Measurements from ENCODE around the gene CEBPB.
"Not testable (repeated sequence)": the region's sequence is repeated elsewhere in the genome, so short reads cannot be mapped to it uniquely, and the experiment has no call there.

The CEBPB gene

GRCh38 chr20:50200482-50201104 is 10.0 kb downstream of the CEBPB start:
- no peaks in the 10 kb centered on the region for H3K36me3 ChIP-seq (ENCODE audit: control insufficient read depth, insufficient read depth, low read length)
- H3K27me3 ChIP-seq (ENCODE audit: control insufficient read depth, insufficient read depth, low read length), result no peaks in the 10 kb centered on the region
- peaks cover 4% of the 10 kb centered on the region; the same call in 1 of the 2 replicates for H3K4me1 ChIP-seq (ENCODE audit: control insufficient read depth, insufficient read depth, low read length)
- DNase-seq (ENCODE audit: low read depth, low spot score), result no peak
- WGBS (ENCODE audit: insufficient coverage, insufficient read length), result no CpG with 5 or more reads among the region's 6 CpGs
- H3K9me3 ChIP-seq (ENCODE audit: control insufficient read depth, insufficient read depth, low read length), result no peaks in the 10 kb centered on the region
- H3K4me3 ChIP-seq (ENCODE audit: low read length), result no peak overlapping the region
- H3K27ac ChIP-seq (ENCODE audit: low read length), result no peak overlapping the region

- H3K27ac ChIP-seq (ENCODE audit: low read length); H3K27me3 ChIP-seq (ENCODE audit: control insufficient read depth, insufficient read depth, low read length); H3K36me3 ChIP-seq (ENCODE audit: control insufficient read depth, insufficient read depth, low read length); H3K9me3 ChIP-seq (ENCODE audit: control insufficient read depth, insufficient read depth, low read length); H3K4me3 ChIP-seq (ENCODE audit: low read length); DNase-seq (ENCODE audit: low read depth, low spot score); H3K4me1 ChIP-seq (ENCODE audit: control insufficient read depth, insufficient read depth, low read length): not testable (repeated sequence)
- no CpG with 5 or more reads among the region's 7 CpGs for WGBS (ENCODE audit: insufficient coverage, insufficient read length)
Measured at GRCh38 chr20:50201710-50202109, 11.1 kb downstream of the CEBPB start.

GRCh38 chr20:50202677-50203076 is 12.0 kb downstream of the CEBPB start:
- WGBS (ENCODE audit: insufficient coverage, insufficient read length), result no CpG with 5 or more reads among the region's 5 CpGs
- Histone ChIP-seq H3K4me1 (ENCODE audit: control insufficient read depth, insufficient read depth, low read length) (peaks cover 4% of the 10 kb centered on the region; the same call in 1 of the 2 replicates), H3K4me3 (ENCODE audit: low read length) (no peak overlapping the region), H3K9me3 (ENCODE audit: control insufficient read depth, insufficient read depth, low read length) (no peaks in the 10 kb centered on the region), H3K27me3 (ENCODE audit: control insufficient read depth, insufficient read depth, low read length) (no peaks in the 10 kb centered on the region), H3K27ac (ENCODE audit: low read length) (no peak overlapping the region), H3K36me3 (ENCODE audit: control insufficient read depth, insufficient read depth, low read length) (no peaks in the 10 kb centered on the region)
- DNase-seq (ENCODE audit: low read depth, low spot score), result no peak

- no peak for DNase-seq (ENCODE audit: low read depth, low spot score)
- H3K4me1 ChIP-seq (ENCODE audit: control insufficient read depth, insufficient read depth, low read length), result no peaks in the 10 kb centered on the region
- H3K27ac ChIP-seq (ENCODE audit: low read length), result no peak overlapping the region
- H3K36me3 ChIP-seq (ENCODE audit: control insufficient read depth, insufficient read depth, low read length), result no peaks in the 10 kb centered on the region
- no peaks in the 10 kb centered on the region for H3K27me3 ChIP-seq (ENCODE audit: control insufficient read depth, insufficient read depth, low read length)
- no peak overlapping the region for H3K4me3 ChIP-seq (ENCODE audit: low read length)
- H3K9me3 ChIP-seq (ENCODE audit: control insufficient read depth, insufficient read depth, low read length), result no peaks in the 10 kb centered on the region
- WGBS (ENCODE audit: insufficient coverage, insufficient read length), result no CpG with 5 or more reads among the region's 5 CpGs
Measured at GRCh38 chr20:50203951-50204937, 13.6 kb downstream of the CEBPB start.

GRCh38 chr20:50207026-50207425 is 16.4 kb downstream of the CEBPB start:
- H3K9me3 ChIP-seq (ENCODE audit: control insufficient read depth, insufficient read depth, low read length), result no peaks in the 10 kb centered on the region
- no peaks in the 10 kb centered on the region for H3K27me3 ChIP-seq (ENCODE audit: control insufficient read depth, insufficient read depth, low read length)
- no peak for DNase-seq (ENCODE audit: low read depth, low spot score)
- H3K4me3 ChIP-seq (ENCODE audit: low read length), result no peak overlapping the region
- no CpG with 5 or more reads among the region's 1 CpG for WGBS (ENCODE audit: insufficient coverage, insufficient read length)
- no peaks in the 10 kb centered on the region for H3K36me3 ChIP-seq (ENCODE audit: control insufficient read depth, insufficient read depth, low read length)
- H3K27ac ChIP-seq (ENCODE audit: low read length), result no peak overlapping the region
- no peaks in the 10 kb centered on the region for H3K4me1 ChIP-seq (ENCODE audit: control insufficient read depth, insufficient read depth, low read length)

GRCh38 chr20:50208085-50208491 is 17.5 kb downstream of the CEBPB start:
- no peak for DNase-seq (ENCODE audit: low read depth, low spot score)
- no peak overlapping the region for H3K4me3 ChIP-seq (ENCODE audit: low read length)
- no peaks in the 10 kb centered on the region for H3K4me1 ChIP-seq (ENCODE audit: control insufficient read depth, insufficient read depth, low read length)
- H3K9me3 ChIP-seq (ENCODE audit: control insufficient read depth, insufficient read depth, low read length), result no peaks in the 10 kb centered on the region
- no CpG with 5 or more reads among the region's 7 CpGs for WGBS (ENCODE audit: insufficient coverage, insufficient read length)
- no peaks in the 10 kb centered on the region for H3K36me3 ChIP-seq (ENCODE audit: control insufficient read depth, insufficient read depth, low read length)
- H3K27ac ChIP-seq (ENCODE audit: low read length), result no peak overlapping the region
- H3K27me3 ChIP-seq (ENCODE audit: control insufficient read depth, insufficient read depth, low read length), result no peaks in the 10 kb centered on the region

GRCh38 chr20:50208815-50209214 is 18.2 kb downstream of the CEBPB start:
- WGBS (ENCODE audit: insufficient coverage, insufficient read length), result no CpG with 5 or more reads among the region's 4 CpGs
- H3K36me3 ChIP-seq (ENCODE audit: control insufficient read depth, insufficient read depth, low read length); DNase-seq (ENCODE audit: low read depth, low spot score); H3K4me1 ChIP-seq (ENCODE audit: control insufficient read depth, insufficient read depth, low read length); H3K27ac ChIP-seq (ENCODE audit: low read length); H3K27me3 ChIP-seq (ENCODE audit: control insufficient read depth, insufficient read depth, low read length); H3K4me3 ChIP-seq (ENCODE audit: low read length); H3K9me3 ChIP-seq (ENCODE audit: control insufficient read depth, insufficient read depth, low read length): not testable (repeated sequence)

- no peaks in the 10 kb centered on the region for H3K27me3 ChIP-seq (ENCODE audit: control insufficient read depth, insufficient read depth, low read length)
- WGBS (ENCODE audit: insufficient coverage, insufficient read length), result no CpG with 5 or more reads among the region's 6 CpGs
Measured at GRCh38 chr20:50210066-50210619, 19.5 kb downstream of the CEBPB start.

GRCh38 chr20:50211091-50211490 is 20.5 kb downstream of the CEBPB start:
- Histone ChIP-seq H3K27me3 (ENCODE audit: control insufficient read depth, insufficient read depth, low read length) (no peaks in the 10 kb centered on the region), H3K4me3 (ENCODE audit: low read length) (no peak overlapping the region), H3K9me3 (ENCODE audit: control insufficient read depth, insufficient read depth, low read length) (no peaks in the 10 kb centered on the region), H3K27ac (ENCODE audit: low read length) (no peak overlapping the region), H3K4me1 (ENCODE audit: control insufficient read depth, insufficient read depth, low read length) (no peaks in the 10 kb centered on the region), H3K36me3 (ENCODE audit: control insufficient read depth, insufficient read depth, low read length) (no peaks in the 10 kb centered on the region)
- no peak for DNase-seq (ENCODE audit: low read depth, low spot score)
- WGBS (ENCODE audit: insufficient coverage, insufficient read length), result no CpG with 5 or more reads among the region's 5 CpGs

More at GRCh38 chr20:50210066-50210619, 19.5 kb downstream of the CEBPB start:
- no peaks in the 10 kb centered on the region for H3K4me1 ChIP-seq (ENCODE audit: control insufficient read depth, insufficient read depth, low read length)
- no peaks in the 10 kb centered on the region for H3K36me3 ChIP-seq (ENCODE audit: control insufficient read depth, insufficient read depth, low read length)
- H3K9me3 ChIP-seq (ENCODE audit: control insufficient read depth, insufficient read depth, low read length), result no peaks in the 10 kb centered on the region
- no peak overlapping the region for H3K4me3 ChIP-seq (ENCODE audit: low read length)
- no peak for DNase-seq (ENCODE audit: low read depth, low spot score)
- no peak overlapping the region for H3K27ac ChIP-seq (ENCODE audit: low read length)

- Histone ChIP-seq H3K4me3 (ENCODE audit: low read length) (no peak overlapping the region), H3K27ac (ENCODE audit: low read length) (no peak overlapping the region), H3K27me3 (ENCODE audit: control insufficient read depth, insufficient read depth, low read length) (no peaks in the 10 kb centered on the region), H3K4me1 (ENCODE audit: control insufficient read depth, insufficient read depth, low read length) (no peaks in the 10 kb centered on the region), H3K9me3 (ENCODE audit: control insufficient read depth, insufficient read depth, low read length) (no peaks in the 10 kb centered on the region), H3K36me3 (ENCODE audit: control insufficient read depth, insufficient read depth, low read length) (no peaks in the 10 kb centered on the region)
- no peak for DNase-seq (ENCODE audit: low read depth, low spot score)
- 100% methylated on average over 2 of the region's 7 CpGs for WGBS (ENCODE audit: insufficient coverage, insufficient read length)
Measured at GRCh38 chr20:50213531-50214106, 23.0 kb downstream of the CEBPB start.
